Left colon (tissue), 2 donors: ENCODE data around the gene CDY1B. TPM values are rescaled to one million over a fixed set of nuclear protein-coding genes. Genes with fewer than 3 reads are reported as not detected.
"Not testable (repeated sequence)": the region's sequence is repeated elsewhere in the genome, so short reads cannot be mapped to it uniquely, and the experiment has no call there.

Experiments used
- ATAC-seq: fragments of 200-7000 bp; cut with Tn5 transposase; one replicate; pipeline ENCODE4 v1.9.1; 2020; ENCODE audit warnings: mild to moderate bottlenecking, moderate library complexity
- DNase-seq, 2 donors: peaks; one replicate each; pipeline ENCODE4 v3.0.0-alpha.2; 2020
- intact Hi-C, 2 donors: fragments of 100-400 bp; cut with DNase I in 1 of 2; cut with micrococcal nuclease in 1 of 2; formaldehyde crosslinking; loops; one replicate each; pipeline versions ENCODE4 v1.11.2 to v1.14.0; 2022; cut with DNase I, micrococcal nuclease
- long read RNA-seq: library from polyadenylated mRNA; unstranded; transcript quantifications from one replicate; pipeline ENCODE4 v2.0.0, GENCODE V29; 2021
- total RNA-seq, 2 donors: library from RNA; stranded (reverse); fragmentation: NEBNext Ultra II Directional; extraction: Animal tissue kit (Norgen Biotek cat#: 25700); gene quantifications; one replicate each; pipeline ENCODE4 v1.2.1, GENCODE V29; 2021
- donor health status: DM: no; HTN: no; CAD: no.
- donor health status: DM: yes; HTN: yes; CAD: no.

The CDY1B gene
- total RNA-seq = not detected
- long read RNA-seq = 0 reads

GRCh38 chrY:24047919-24048318 is at the start of gene CDY1B:
Gene CDY1B (minus strand): TSS chrY:24048019. CDS start chrY:24047688, 331 bp downstream.
- intact Hi-C loops, DNase-seq, ATAC-seq: not testable (repeated sequence)

- DNase-seq, intact Hi-C loops, ATAC-seq: not testable (repeated sequence)
Observed at GRCh38 chrY:24049525-24049924, 1.7 kb upstream of the CDY1B start.

GRCh38 chrY:24043209-24043608 is 4.6 kb downstream of the CDY1B start:
- ATAC-seq, DNase-seq, intact Hi-C loops: not testable (repeated sequence)

GRCh38 chrY:24039008-24039718 is 8.7 kb downstream of the CDY1B start:
- intact Hi-C loops, DNase-seq, ATAC-seq: not testable (repeated sequence)

- intact Hi-C loops, ATAC-seq, DNase-seq: not testable (repeated sequence)
Observed at GRCh38 chrY:24026212-24027103, 21.4 kb downstream of the CDY1B start.
